ENCODE data around the gene SYT10. TPM values are rescaled to one million over a fixed set of nuclear protein-coding genes. Genes with fewer than 3 reads are reported as not detected.
A peak's percentile ranks its signal among the peaks of the same experiment; 100 is the strongest.

SYT10 gene
- total RNA-seq, 1 experiment from 2014 or later, result 1.7 TPM

DNA sequence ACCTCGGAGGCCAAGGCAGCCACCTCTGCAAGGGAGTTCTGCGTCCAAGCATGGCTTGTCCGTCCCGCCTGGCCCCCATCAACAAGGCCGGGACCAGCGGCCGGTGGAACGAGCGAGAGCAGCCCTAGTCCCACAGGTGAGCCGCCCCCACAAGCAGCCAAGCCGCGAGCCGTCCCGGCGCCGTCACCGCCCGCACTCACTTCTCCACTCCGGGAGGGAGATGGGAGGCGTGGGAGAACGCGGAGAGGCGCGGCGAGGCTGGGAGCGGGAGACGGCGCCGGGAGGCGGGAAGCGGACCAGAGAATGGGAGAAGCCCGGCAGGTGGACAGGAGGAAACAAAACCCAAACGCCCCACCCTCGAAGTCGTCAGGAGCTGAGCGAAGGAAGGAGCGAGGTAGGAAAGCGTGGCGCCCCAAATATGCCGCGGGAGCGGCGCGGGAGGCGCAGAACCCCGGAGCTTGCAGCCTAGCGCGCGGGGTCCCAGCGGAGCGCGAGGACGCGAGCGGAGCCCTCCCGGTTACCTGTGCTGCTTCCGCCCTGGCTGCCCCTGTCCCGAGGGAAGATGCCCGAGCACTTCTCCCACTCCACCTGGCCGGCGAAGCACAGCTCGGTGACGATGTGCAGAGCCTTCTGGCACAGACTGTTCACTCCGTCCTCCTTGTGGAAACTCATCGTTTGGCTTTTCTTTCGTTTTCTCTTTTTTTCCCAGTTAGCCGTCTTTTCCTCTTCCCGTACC, 600 bp downstream of the SYT10 start (continued):
- TF ChIP-seq, protein P1, sequence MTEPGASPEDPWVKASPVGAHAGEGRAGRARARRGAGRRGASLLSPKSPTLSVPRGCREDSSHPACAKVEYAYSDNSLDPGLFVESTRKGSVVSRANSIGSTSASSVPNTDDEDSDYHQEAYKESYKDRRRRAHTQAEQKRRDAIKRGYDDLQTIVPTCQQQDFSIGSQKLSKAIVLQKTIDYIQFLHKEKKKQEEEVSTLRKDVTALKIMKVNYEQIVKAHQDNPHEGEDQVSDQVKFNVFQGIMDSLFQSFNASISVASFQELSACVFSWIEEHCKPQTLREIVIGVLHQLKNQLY (CRISPR knock-in tag; IDR thresholded peaks at IDR 0.05), result no peak
- TF ChIP-seq NR2C2 (CRISPR knock-in tag; IDR thresholded peaks at IDR 0.05), result no peak
- TF ChIP-seq, protein P2, sequence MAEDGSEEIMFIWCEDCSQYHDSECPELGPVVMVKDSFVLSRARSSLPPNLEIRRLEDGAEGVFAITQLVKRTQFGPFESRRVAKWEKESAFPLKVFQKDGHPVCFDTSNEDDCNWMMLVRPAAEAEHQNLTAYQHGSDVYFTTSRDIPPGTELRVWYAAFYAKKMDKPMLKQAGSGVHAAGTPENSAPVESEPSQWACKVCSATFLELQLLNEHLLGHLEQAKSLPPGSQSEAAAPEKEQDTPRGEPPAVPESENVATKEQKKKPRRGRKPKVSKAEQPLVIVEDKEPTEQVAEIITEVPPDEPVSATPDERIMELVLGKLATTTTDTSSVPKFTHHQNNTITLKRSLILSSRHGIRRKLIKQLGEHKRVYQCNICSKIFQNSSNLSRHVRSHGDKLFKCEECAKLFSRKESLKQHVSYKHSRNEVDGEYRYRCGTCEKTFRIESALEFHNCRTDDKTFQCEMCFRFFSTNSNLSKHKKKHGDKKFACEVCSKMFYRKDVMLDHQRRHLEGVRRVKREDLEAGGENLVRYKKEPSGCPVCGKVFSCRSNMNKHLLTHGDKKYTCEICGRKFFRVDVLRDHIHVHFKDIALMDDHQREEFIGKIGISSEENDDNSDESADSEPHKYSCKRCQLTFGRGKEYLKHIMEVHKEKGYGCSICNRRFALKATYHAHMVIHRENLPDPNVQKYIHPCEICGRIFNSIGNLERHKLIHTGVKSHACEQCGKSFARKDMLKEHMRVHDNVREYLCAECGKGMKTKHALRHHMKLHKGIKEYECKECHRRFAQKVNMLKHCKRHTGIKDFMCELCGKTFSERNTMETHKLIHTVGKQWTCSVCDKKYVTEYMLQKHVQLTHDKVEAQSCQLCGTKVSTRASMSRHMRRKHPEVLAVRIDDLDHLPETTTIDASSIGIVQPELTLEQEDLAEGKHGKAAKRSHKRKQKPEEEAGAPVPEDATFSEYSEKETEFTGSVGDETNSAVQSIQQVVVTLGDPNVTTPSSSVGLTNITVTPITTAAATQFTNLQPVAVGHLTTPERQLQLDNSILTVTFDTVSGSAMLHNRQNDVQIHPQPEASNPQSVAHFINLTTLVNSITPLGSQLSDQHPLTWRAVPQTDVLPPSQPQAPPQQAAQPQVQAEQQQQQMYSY (CRISPR knock-in tag; IDR thresholded peaks at IDR 0.05), result no peak
- TF ChIP-seq, protein P3, sequence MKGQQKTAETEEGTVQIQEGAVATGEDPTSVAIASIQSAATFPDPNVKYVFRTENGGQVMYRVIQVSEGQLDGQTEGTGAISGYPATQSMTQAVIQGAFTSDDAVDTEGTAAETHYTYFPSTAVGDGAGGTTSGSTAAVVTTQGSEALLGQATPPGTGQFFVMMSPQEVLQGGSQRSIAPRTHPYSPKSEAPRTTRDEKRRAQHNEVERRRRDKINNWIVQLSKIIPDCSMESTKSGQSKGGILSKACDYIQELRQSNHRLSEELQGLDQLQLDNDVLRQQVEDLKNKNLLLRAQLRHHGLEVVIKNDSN (CRISPR knock-in tag; IDR thresholded peaks at IDR 0.05), result peak; percentile 55; the same call in 1 of the 2 replicates
- TF ChIP-seq ETV6 (CRISPR knock-in tag; IDR thresholded peaks at IDR 0.05), result peak; percentile 77
- TF ChIP-seq, protein P4, sequence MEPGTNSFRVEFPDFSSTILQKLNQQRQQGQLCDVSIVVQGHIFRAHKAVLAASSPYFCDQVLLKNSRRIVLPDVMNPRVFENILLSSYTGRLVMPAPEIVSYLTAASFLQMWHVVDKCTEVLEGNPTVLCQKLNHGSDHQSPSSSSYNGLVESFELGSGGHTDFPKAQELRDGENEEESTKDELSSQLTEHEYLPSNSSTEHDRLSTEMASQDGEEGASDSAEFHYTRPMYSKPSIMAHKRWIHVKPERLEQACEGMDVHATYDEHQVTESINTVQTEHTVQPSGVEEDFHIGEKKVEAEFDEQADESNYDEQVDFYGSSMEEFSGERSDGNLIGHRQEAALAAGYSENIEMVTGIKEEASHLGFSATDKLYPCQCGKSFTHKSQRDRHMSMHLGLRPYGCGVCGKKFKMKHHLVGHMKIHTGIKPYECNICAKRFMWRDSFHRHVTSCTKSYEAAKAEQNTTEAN (CRISPR knock-in tag; IDR thresholded peaks at IDR 0.05), result no peak; the same call in 1 of the 2 replicates
- no peak for TF ChIP-seq MXD4 (CRISPR knock-in tag; IDR thresholded peaks at IDR 0.05; ENCODE audit: borderline replicate concordance)
- TF ChIP-seq, protein P5, sequence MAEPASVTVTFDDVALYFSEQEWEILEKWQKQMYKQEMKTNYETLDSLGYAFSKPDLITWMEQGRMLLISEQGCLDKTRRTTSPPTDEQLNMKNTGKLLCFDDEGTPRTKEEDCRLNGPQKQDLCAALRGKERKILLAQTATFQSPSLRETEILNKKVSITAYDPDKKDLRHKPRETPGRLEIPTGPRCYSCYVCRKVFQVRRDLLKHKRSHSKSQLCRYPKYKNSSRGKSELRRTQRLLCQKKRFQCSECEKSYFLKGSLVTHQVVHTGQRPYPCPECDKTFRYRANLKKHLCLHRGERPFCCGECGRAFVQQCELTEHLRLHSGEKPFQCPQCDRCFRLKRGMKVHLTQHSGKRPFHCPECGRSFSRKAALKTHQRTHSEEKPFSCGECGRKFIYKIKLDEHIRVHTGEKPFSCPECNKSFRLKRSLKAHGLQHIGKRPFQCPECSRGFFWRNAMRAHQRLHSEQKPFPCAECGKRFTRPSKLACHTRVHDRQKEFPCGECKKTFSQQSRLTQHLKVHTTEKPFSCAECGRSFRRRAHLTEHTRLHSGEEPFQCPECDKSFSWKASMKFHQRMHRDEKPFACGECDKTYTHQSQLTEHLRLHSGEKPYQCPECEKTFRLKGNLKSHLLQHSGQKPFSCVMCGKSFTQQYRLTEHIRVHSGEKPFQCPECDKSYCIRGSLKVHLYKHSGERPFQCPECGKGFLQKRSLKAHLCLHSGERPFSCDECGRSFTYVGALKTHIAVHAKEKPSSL (CRISPR knock-in tag; conservative IDR thresholded peaks at IDR 0.05), result no peak
- TF ChIP-seq ATF1 (CRISPR knock-in tag; IDR thresholded peaks at IDR 0.05), result no peak
- TF ChIP-seq, protein P6, sequence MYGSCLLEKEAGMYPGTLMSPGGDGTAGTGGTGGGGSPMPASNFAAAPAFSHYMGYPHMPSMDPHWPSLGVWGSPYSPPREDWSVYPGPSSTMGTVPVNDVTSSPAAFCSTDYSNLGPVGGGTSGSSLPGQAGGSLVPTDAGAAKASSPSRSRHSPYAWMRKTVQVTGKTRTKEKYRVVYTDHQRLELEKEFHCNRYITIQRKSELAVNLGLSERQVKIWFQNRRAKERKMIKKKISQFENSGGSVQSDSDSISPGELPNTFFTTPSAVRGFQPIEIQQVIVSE (CRISPR knock-in tag; IDR thresholded peaks at IDR 0.05; ENCODE audit: borderline replicate concordance), result no peak
- TF ChIP-seq, protein P7, sequence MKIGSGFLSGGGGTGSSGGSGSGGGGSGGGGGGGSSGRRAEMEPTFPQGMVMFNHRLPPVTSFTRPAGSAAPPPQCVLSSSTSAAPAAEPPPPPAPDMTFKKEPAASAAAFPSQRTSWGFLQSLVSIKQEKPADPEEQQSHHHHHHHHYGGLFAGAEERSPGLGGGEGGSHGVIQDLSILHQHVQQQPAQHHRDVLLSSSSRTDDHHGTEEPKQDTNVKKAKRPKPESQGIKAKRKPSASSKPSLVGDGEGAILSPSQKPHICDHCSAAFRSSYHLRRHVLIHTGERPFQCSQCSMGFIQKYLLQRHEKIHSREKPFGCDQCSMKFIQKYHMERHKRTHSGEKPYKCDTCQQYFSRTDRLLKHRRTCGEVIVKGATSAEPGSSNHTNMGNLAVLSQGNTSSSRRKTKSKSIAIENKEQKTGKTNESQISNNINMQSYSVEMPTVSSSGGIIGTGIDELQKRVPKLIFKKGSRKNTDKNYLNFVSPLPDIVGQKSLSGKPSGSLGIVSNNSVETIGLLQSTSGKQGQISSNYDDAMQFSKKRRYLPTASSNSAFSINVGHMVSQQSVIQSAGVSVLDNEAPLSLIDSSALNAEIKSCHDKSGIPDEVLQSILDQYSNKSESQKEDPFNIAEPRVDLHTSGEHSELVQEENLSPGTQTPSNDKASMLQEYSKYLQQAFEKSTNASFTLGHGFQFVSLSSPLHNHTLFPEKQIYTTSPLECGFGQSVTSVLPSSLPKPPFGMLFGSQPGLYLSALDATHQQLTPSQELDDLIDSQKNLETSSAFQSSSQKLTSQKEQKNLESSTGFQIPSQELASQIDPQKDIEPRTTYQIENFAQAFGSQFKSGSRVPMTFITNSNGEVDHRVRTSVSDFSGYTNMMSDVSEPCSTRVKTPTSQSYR (CRISPR knock-in tag; IDR thresholded peaks at IDR 0.05), result no peak
- TF ChIP-seq CREB1 (CRISPR knock-in tag; IDR thresholded peaks at IDR 0.05), result no peak
- TF ChIP-seq, protein P8, sequence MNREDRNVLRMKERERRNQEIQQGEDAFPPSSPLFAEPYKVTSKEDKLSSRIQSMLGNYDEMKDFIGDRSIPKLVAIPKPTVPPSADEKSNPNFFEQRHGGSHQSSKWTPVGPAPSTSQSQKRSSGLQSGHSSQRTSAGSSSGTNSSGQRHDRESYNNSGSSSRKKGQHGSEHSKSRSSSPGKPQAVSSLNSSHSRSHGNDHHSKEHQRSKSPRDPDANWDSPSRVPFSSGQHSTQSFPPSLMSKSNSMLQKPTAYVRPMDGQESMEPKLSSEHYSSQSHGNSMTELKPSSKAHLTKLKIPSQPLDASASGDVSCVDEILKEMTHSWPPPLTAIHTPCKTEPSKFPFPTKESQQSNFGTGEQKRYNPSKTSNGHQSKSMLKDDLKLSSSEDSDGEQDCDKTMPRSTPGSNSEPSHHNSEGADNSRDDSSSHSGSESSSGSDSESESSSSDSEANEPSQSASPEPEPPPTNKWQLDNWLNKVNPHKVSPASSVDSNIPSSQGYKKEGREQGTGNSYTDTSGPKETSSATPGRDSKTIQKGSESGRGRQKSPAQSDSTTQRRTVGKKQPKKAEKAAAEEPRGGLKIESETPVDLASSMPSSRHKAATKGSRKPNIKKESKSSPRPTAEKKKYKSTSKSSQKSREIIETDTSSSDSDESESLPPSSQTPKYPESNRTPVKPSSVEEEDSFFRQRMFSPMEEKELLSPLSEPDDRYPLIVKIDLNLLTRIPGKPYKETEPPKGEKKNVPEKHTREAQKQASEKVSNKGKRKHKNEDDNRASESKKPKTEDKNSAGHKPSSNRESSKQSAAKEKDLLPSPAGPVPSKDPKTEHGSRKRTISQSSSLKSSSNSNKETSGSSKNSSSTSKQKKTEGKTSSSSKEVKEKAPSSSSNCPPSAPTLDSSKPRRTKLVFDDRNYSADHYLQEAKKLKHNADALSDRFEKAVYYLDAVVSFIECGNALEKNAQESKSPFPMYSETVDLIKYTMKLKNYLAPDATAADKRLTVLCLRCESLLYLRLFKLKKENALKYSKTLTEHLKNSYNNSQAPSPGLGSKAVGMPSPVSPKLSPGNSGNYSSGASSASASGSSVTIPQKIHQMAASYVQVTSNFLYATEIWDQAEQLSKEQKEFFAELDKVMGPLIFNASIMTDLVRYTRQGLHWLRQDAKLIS (CRISPR knock-in tag; IDR thresholded peaks at IDR 0.05; ENCODE audit: borderline replicate concordance), result no peak
- TF ChIP-seq, protein P9, sequence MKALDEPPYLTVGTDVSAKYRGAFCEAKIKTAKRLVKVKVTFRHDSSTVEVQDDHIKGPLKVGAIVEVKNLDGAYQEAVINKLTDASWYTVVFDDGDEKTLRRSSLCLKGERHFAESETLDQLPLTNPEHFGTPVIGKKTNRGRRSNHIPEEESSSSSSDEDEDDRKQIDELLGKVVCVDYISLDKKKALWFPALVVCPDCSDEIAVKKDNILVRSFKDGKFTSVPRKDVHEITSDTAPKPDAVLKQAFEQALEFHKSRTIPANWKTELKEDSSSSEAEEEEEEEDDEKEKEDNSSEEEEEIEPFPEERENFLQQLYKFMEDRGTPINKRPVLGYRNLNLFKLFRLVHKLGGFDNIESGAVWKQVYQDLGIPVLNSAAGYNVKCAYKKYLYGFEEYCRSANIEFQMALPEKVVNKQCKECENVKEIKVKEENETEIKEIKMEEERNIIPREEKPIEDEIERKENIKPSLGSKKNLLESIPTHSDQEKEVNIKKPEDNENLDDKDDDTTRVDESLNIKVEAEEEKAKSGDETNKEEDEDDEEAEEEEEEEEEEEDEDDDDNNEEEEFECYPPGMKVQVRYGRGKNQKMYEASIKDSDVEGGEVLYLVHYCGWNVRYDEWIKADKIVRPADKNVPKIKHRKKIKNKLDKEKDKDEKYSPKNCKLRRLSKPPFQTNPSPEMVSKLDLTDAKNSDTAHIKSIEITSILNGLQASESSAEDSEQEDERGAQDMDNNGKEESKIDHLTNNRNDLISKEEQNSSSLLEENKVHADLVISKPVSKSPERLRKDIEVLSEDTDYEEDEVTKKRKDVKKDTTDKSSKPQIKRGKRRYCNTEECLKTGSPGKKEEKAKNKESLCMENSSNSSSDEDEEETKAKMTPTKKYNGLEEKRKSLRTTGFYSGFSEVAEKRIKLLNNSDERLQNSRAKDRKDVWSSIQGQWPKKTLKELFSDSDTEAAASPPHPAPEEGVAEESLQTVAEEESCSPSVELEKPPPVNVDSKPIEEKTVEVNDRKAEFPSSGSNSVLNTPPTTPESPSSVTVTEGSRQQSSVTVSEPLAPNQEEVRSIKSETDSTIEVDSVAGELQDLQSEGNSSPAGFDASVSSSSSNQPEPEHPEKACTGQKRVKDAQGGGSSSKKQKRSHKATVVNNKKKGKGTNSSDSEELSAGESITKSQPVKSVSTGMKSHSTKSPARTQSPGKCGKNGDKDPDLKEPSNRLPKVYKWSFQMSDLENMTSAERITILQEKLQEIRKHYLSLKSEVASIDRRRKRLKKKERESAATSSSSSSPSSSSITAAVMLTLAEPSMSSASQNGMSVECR (CRISPR knock-in tag; IDR thresholded peaks at IDR 0.05; ENCODE audit: borderline replicate concordance), result no peak
- TF ChIP-seq NFATC4 (CRISPR knock-in tag; IDR thresholded peaks at IDR 0.05), result no peak
